Measurements from ENCODE around the gene RIT1.

RIT1 gene

GRCh38 chr1:155933591-155934096 is 22.5 kb upstream of the RIT1 start:
- Histone ChIP-seq H3K9me2 (replicated peaks; ENCODE audit: insufficient read depth, low read length) (no peaks in the 10 kb centered on the region), H3K79me2 (ENCODE audit: insufficient read depth, low read length) (peaks cover 54% of the 10 kb centered on the region), H3K36me3 (ENCODE audit: low read length) (peaks cover 34% of the 10 kb centered on the region), H3K27ac (ENCODE audit: low read depth, low read length) (peak overlapping the region; percentile 68), H4K20me1 (ENCODE audit: low read depth, low read length) (peaks cover 33% of the 10 kb centered on the region), H3K4me3 (ENCODE audit: insufficient read depth, low read length, poor library complexity, severe bottlenecking) (peak overlapping the region; percentile 93), H3K9me3 (ENCODE audit: insufficient read depth, low read length) (no peaks in the 10 kb centered on the region), H3K4me2 (ENCODE audit: low read depth, low read length, poor library complexity, severe bottlenecking) (peak overlapping the region; percentile 88), H3K9ac (ENCODE audit: low read length) (peak overlapping the region; percentile 94), H3K27me3 (ENCODE audit: low read length) (no peaks in the 10 kb centered on the region), H3F3A (ENCODE audit: insufficient read depth) (peaks cover 39% of the 10 kb centered on the region), H2AFZ (ENCODE audit: low read depth, low read length, severe bottlenecking) (no peak overlapping the region)
- TF ChIP-seq EZH2phosphoT487 (conservative IDR thresholded peaks at IDR 0.05; ENCODE audit: low read length) (no peak), CTCF (IDR thresholded peaks at IDR 0.05; ENCODE audit: insufficient read depth, low read length, poor library complexity, severe bottlenecking) (no peak)

GRCh38 chr1:155932487-155932886 is 21.3 kb upstream of the RIT1 start:
- peak overlapping the region; percentile 93 for H3K4me3 ChIP-seq (ENCODE audit: insufficient read depth, low read length, poor library complexity, severe bottlenecking)
- peaks cover 39% of the 10 kb centered on the region for H3F3A ChIP-seq (ENCODE audit: insufficient read depth)
- H3K9me2 ChIP-seq (replicated peaks; ENCODE audit: insufficient read depth, low read length) = no peaks in the 10 kb centered on the region
- no peaks in the 10 kb centered on the region for H3K27me3 ChIP-seq (ENCODE audit: low read length)
- no peak overlapping the region for H3K27ac ChIP-seq (ENCODE audit: low read depth, low read length)
- no peak overlapping the region for H2AFZ ChIP-seq (ENCODE audit: low read depth, low read length, severe bottlenecking)
- H3K36me3 ChIP-seq (ENCODE audit: low read length) = peaks cover 39% of the 10 kb centered on the region
- peaks cover 33% of the 10 kb centered on the region for H4K20me1 ChIP-seq (ENCODE audit: low read depth, low read length)
- TF ChIP-seq CTCF (IDR thresholded peaks at IDR 0.05; ENCODE audit: insufficient read depth, low read length, poor library complexity, severe bottlenecking) = no peak
- no peak for TF ChIP-seq EZH2phosphoT487 (conservative IDR thresholded peaks at IDR 0.05; ENCODE audit: low read length)
- H3K4me2 ChIP-seq (ENCODE audit: low read depth, low read length, poor library complexity, severe bottlenecking) = peak overlapping the region; percentile 88
- H3K9me3 ChIP-seq (ENCODE audit: insufficient read depth, low read length) = no peaks in the 10 kb centered on the region
- H3K79me2 ChIP-seq (ENCODE audit: insufficient read depth, low read length) = peaks cover 58% of the 10 kb centered on the region
- peak overlapping the region; percentile 94 for H3K9ac ChIP-seq (ENCODE audit: low read length)

- H3K4me2 ChIP-seq (ENCODE audit: low read depth, low read length, poor library complexity, severe bottlenecking) = peak overlapping the region; percentile 88
- no peaks in the 10 kb centered on the region for H3K9me2 ChIP-seq (replicated peaks; ENCODE audit: insufficient read depth, low read length)
- no peak overlapping the region for H3K27ac ChIP-seq (ENCODE audit: low read depth, low read length)
- H3K79me2 ChIP-seq (ENCODE audit: insufficient read depth, low read length) = peaks cover 58% of the 10 kb centered on the region
- H3F3A ChIP-seq (ENCODE audit: insufficient read depth) = peaks cover 39% of the 10 kb centered on the region
- H3K36me3 ChIP-seq (ENCODE audit: low read length) = peaks cover 42% of the 10 kb centered on the region
- peak overlapping the region; percentile 94; the same call in 1 of the 2 replicates for H3K9ac ChIP-seq (ENCODE audit: low read length)
- no peaks in the 10 kb centered on the region for H3K27me3 ChIP-seq (ENCODE audit: low read length)
- TF ChIP-seq CTCF (IDR thresholded peaks at IDR 0.05; ENCODE audit: insufficient read depth, low read length, poor library complexity, severe bottlenecking) (no peak), EZH2phosphoT487 (conservative IDR thresholded peaks at IDR 0.05; ENCODE audit: low read length) (no peak)
- H3K4me3 ChIP-seq (ENCODE audit: insufficient read depth, low read length, poor library complexity, severe bottlenecking) = peak overlapping the region; percentile 93
- peaks cover 33% of the 10 kb centered on the region for H4K20me1 ChIP-seq (ENCODE audit: low read depth, low read length)
- no peak overlapping the region for H2AFZ ChIP-seq (ENCODE audit: low read depth, low read length, severe bottlenecking)
- H3K9me3 ChIP-seq (ENCODE audit: insufficient read depth, low read length) = no peaks in the 10 kb centered on the region
Observed at GRCh38 chr1:155932081-155932480, 20.9 kb upstream of the RIT1 start.

Measured in SU-DHL-6 (cell line).